Measurements from ENCODE around the gene EGFR. TPM values are rescaled to one million over a fixed set of nuclear protein-coding genes. Genes with fewer than 3 reads are reported as not detected.

Gene EGFR
- total RNA-seq, 2 donors from 2014 or later = 78.3 to 112 TPM

- WGBS = 91% methylated on average over 14 of the region's 14 CpGs
- no peak overlapping the region for H3K4me3 ChIP-seq
Observed at GRCh38 chr7:54980521-54980920, 38.3 kb upstream of the EGFR start.

GRCh38 chr7:54981913-54982312 lies 36.9 kb upstream of the EGFR start:
- no peak overlapping the region for H3K27ac ChIP-seq
- no peak overlapping the region for H3K4me3 ChIP-seq
- no peaks in the 10 kb centered on the region for H3K9me3 ChIP-seq
- no peaks in the 10 kb centered on the region for H3K27me3 ChIP-seq (replicated peaks; ENCODE audit: insufficient read depth)
- H3K36me3 ChIP-seq = no peaks in the 10 kb centered on the region
- DNase-seq (ENCODE audit: low spot score) = no peak
- intact Hi-C loops (cut with DNase I) = no loop called here
- no peaks in the 10 kb centered on the region for H3K4me1 ChIP-seq (replicated peaks)
- WGBS = 94% methylated on average over 11 of the region's 11 CpGs
- TF ChIP-seq POLR2AphosphoS5 (IDR thresholded peaks at IDR 0.05) = no peak
- no peak for TF ChIP-seq POLR2A (IDR thresholded peaks at IDR 0.05)
- TF ChIP-seq CTCF (IDR thresholded peaks at IDR 0.05) = no peak

More at GRCh38 chr7:54980521-54980920, 38.3 kb upstream of the EGFR start:
- Histone ChIP-seq H3K27me3 (replicated peaks; ENCODE audit: insufficient read depth) (no peaks in the 10 kb centered on the region), H3K4me1 (replicated peaks) (no peaks in the 10 kb centered on the region), H3K27ac (no peak overlapping the region), H3K9me3 (no peaks in the 10 kb centered on the region), H3K36me3 (no peaks in the 10 kb centered on the region)
- TF ChIP-seq POLR2AphosphoS5 (IDR thresholded peaks at IDR 0.05) (no peak), CTCF (IDR thresholded peaks at IDR 0.05) (no peak), POLR2A (IDR thresholded peaks at IDR 0.05) (no peak)
- DNase-seq (ENCODE audit: low spot score) = no peak
- intact Hi-C loops (cut with DNase I) = no loop called here

GRCh38 chr7:54985426-54986330 lies 33.1 kb upstream of the EGFR start:
- WGBS = 81% methylated on average over 7 of the region's 7 CpGs
- intact Hi-C loops (cut with DNase I) = no loop called here

GRCh38 chr7:54986716-54987115 lies 32.1 kb upstream of the EGFR start:
- intact Hi-C loops (cut with DNase I) = no loop called here
- no peaks in the 10 kb centered on the region for H3K36me3 ChIP-seq
- TF ChIP-seq POLR2A (IDR thresholded peaks at IDR 0.05) (no peak), CTCF (IDR thresholded peaks at IDR 0.05) (no peak), POLR2AphosphoS5 (IDR thresholded peaks at IDR 0.05) (no peak)
- H3K4me1 ChIP-seq (replicated peaks) = no peaks in the 10 kb centered on the region
- no peaks in the 10 kb centered on the region for H3K9me3 ChIP-seq
- WGBS = 93% methylated on average over 4 of the region's 4 CpGs
- H3K27me3 ChIP-seq (replicated peaks; ENCODE audit: insufficient read depth) = no peaks in the 10 kb centered on the region
- H3K4me3 ChIP-seq = no peak overlapping the region
- no peak for DNase-seq (ENCODE audit: low spot score)
- no peak overlapping the region for H3K27ac ChIP-seq

More at GRCh38 chr7:54985426-54986330, 33.1 kb upstream of the EGFR start:
- no peaks in the 10 kb centered on the region for H3K27me3 ChIP-seq (replicated peaks; ENCODE audit: insufficient read depth)
- no peak for TF ChIP-seq POLR2AphosphoS5 (IDR thresholded peaks at IDR 0.05)
- no peak for TF ChIP-seq POLR2A (IDR thresholded peaks at IDR 0.05)
- TF ChIP-seq CTCF (IDR thresholded peaks at IDR 0.05) = no peak
- no peaks in the 10 kb centered on the region for H3K36me3 ChIP-seq
- H3K27ac ChIP-seq = no peak overlapping the region
- no peaks in the 10 kb centered on the region for H3K9me3 ChIP-seq
- no peak overlapping the region for H3K4me3 ChIP-seq
- no peak for DNase-seq (ENCODE audit: low spot score)
- H3K4me1 ChIP-seq (replicated peaks) = no peaks in the 10 kb centered on the region

- no peak overlapping the region for H3K27ac ChIP-seq
- DNase-seq (ENCODE audit: low spot score) = no peak
- no peak overlapping the region for H3K4me3 ChIP-seq
- H3K4me1 ChIP-seq (replicated peaks) = no peaks in the 10 kb centered on the region
- no peaks in the 10 kb centered on the region for H3K27me3 ChIP-seq (replicated peaks; ENCODE audit: insufficient read depth)
- intact Hi-C loops (cut with DNase I) = no loop called here
- H3K36me3 ChIP-seq = no peaks in the 10 kb centered on the region
- 19% methylated on average over 1 of the region's 1 CpG for WGBS
- no peaks in the 10 kb centered on the region for H3K9me3 ChIP-seq
- no peak for TF ChIP-seq POLR2A (IDR thresholded peaks at IDR 0.05)
- TF ChIP-seq POLR2AphosphoS5 (IDR thresholded peaks at IDR 0.05) = no peak
- TF ChIP-seq CTCF (IDR thresholded peaks at IDR 0.05) = no peak
Observed at GRCh38 chr7:54987772-54988171, 31.0 kb upstream of the EGFR start.

Data from prostate gland (tissue), 2 donors.